IMR-90 (cell line): ENCODE data around the gene DAB1. TPM values are rescaled to one million over a fixed set of nuclear protein-coding genes. Genes with fewer than 3 reads are reported as not detected.

Source experiments
- ATAC-seq: fragments of 200-7000 bp; cut with Tn5 transposase; 2 replicates; pipeline ENCODE4 v1.9.1; 2020; ENCODE audit warnings: low read depth, mild to moderate bottlenecking, moderate library complexity
- BruUV-seq: library from RNA; stranded (reverse); fragments of 400-500 nt; replicated peaks from 2 replicates; lab custom pipeline; 2021; lab: Mats Ljungman, UMichigan
- CTCF ChIA-PET: fragments of 300-600 bp; formaldehyde crosslinking; extraction: SDS; loops from one replicate; lab custom pipeline; 2021; ENCODE audit warnings: antibody characterized with exemption; lab: Yijun Ruan, JAX
- POLR2A ChIA-PET: fragments of 300-600 bp; sonication (Branson Sonifier 250); formaldehyde crosslinking; loops from one replicate; lab custom pipeline; 2022; ENCODE audit warnings: antibody characterized with exemption; ENCODE audit not compliant: unreplicated experiment; lab: Charles Lee
- DNase-seq: peaks from one replicate; pipeline ENCODE4 v3.0.0; 2013
- H2AFZ ChIP-seq: replicated peaks from 2 replicates; pipeline ENCODE3; 2013; ENCODE audit warnings: low read length, mild to moderate bottlenecking; ENCODE audit not compliant: poor library complexity
- H2AK5ac ChIP-seq: 2 replicates; pipeline ENCODE4 v1.6.1; 2013; ENCODE audit warnings: low read depth, low read length, inconsistent platforms
- H2AK9ac ChIP-seq: replicated peaks from 2 replicates; pipeline ENCODE3; 2013; ENCODE audit warnings: mild to moderate bottlenecking, low read depth, low read length, moderate library complexity; ENCODE audit not compliant: poor library complexity
- H2BK120ac ChIP-seq: 2 replicates; pipeline ENCODE4 v1.6.1; 2013; ENCODE audit warnings: low read depth, low read length, inconsistent platforms
- H2BK15ac ChIP-seq: 3 replicates; pipeline ENCODE4 v1.6.1; 2013; ENCODE audit warnings: low read depth, low read length, inconsistent platforms
- H2BK20ac ChIP-seq: 2 replicates; pipeline ENCODE4 v1.6.1; 2013; ENCODE audit warnings: low read depth, mild to moderate bottlenecking, inconsistent platforms, low read length, moderate library complexity
- H2BK5ac ChIP-seq: 2 replicates; pipeline ENCODE4 v1.6.1; 2013; ENCODE audit warnings: mild to moderate bottlenecking, low read depth, low read length, inconsistent platforms; ENCODE audit not compliant: poor library complexity, severe bottlenecking
- H3K14ac ChIP-seq: replicated peaks from 2 replicates; pipeline ENCODE4 v1.6.1; 2013; ENCODE audit warnings: low read depth, low read length, inconsistent platforms
- H3K18ac ChIP-seq: 2 replicates; pipeline ENCODE4 v1.6.1; 2013; ENCODE audit warnings: low read depth, low read length, control low read depth
- H3K23ac ChIP-seq: 2 replicates; pipeline ENCODE4 v1.6.1; 2013; ENCODE audit warnings: low read depth, low read length, inconsistent platforms
- H3K27ac ChIP-seq: 2 replicates; pipeline ENCODE4 v1.5.1; 2013; ENCODE audit warnings: mild to moderate bottlenecking, control low read depth, low read length; ENCODE audit not compliant: insufficient read depth
- H3K27me3 ChIP-seq: 2 replicates; pipeline ENCODE4 v1.6.1; 2013; ENCODE audit warnings: low read length; ENCODE audit not compliant: control insufficient read depth, insufficient read depth
- H3K36me3 ChIP-seq: 2 replicates; pipeline ENCODE4 v1.6.1; 2013; ENCODE audit warnings: low read length, mixed read lengths; ENCODE audit not compliant: control insufficient read depth, insufficient read depth
- H3K4ac ChIP-seq: 2 replicates; pipeline ENCODE4 v1.6.1; 2013; ENCODE audit warnings: low read depth, low read length, inconsistent platforms
- H3K4me1 ChIP-seq: 2 replicates; pipeline ENCODE4 v1.6.1; 2013; ENCODE audit warnings: low read length, mixed read lengths; ENCODE audit not compliant: control insufficient read depth, insufficient read depth
- H3K4me2 ChIP-seq: 2 replicates; pipeline ENCODE4 v1.6.1; 2013; ENCODE audit warnings: low read depth, mild to moderate bottlenecking, control low read depth, low read length, moderate library complexity
- H3K4me3 ChIP-seq: 2 replicates; pipeline ENCODE4 v1.5.1; 2013; ENCODE audit warnings: low read depth, mild to moderate bottlenecking, control low read depth, low read length, moderate library complexity; ENCODE audit not compliant: insufficient read depth
- H3K56ac ChIP-seq: 2 replicates; pipeline ENCODE4 v1.6.1; 2013; ENCODE audit warnings: low read length, inconsistent platforms; ENCODE audit not compliant: insufficient read depth; ENCODE audit errors: extremely low read depth
- H3K79me1 ChIP-seq, 2 experiments: 2 replicates each; pipeline ENCODE4 v1.6.1; 2013; ENCODE audit warnings: low read length in 2 of 2, inconsistent platforms in 1 of 2, low read depth in 1 of 2
- H3K9ac ChIP-seq: 2 replicates; pipeline ENCODE4 v1.6.1; 2013; ENCODE audit warnings: low read depth, low read length, control low read depth
- H3K9me1 ChIP-seq: 2 replicates; pipeline ENCODE4 v1.6.1; 2013; ENCODE audit warnings: low read length, inconsistent platforms; ENCODE audit not compliant: insufficient read depth
- H3K9me3 ChIP-seq: 2 replicates; pipeline ENCODE4 v1.6.1; 2013; ENCODE audit warnings: low read length; ENCODE audit not compliant: control insufficient read depth, insufficient read depth
- H4K20me1 ChIP-seq: 2 replicates; pipeline ENCODE4 v1.6.1; 2013; ENCODE audit warnings: low read length, inconsistent platforms; ENCODE audit not compliant: insufficient read depth
- H4K5ac ChIP-seq: 2 replicates; pipeline ENCODE4 v1.6.1; 2013; ENCODE audit warnings: mild to moderate bottlenecking, low read depth, low read length, control low read depth
- H4K8ac ChIP-seq, 2 experiments: 2 replicates each; pipeline ENCODE4 v1.6.1; 2013; ENCODE audit warnings: low read depth in 2 of 2, low read length in 2 of 2, control low read depth in 1 of 2, inconsistent platforms in 1 of 2
- H4K91ac ChIP-seq: 2 replicates; pipeline ENCODE4 v1.6.1; 2013; ENCODE audit warnings: low read depth, low read length, inconsistent platforms; ENCODE audit not compliant: insufficient read depth
- BHLHE40 ChIP-seq: fragments of 150-350 bp; IDR thresholded peaks from 2 replicates; pipeline ENCODE4 v1.6.1; 2016; ENCODE audit warnings: mild to moderate bottlenecking, low read depth, low read length
- FOS ChIP-seq: fragments of 150-350 bp; IDR thresholded peaks from 2 replicates; pipeline ENCODE4 v1.6.1; 2016; ENCODE audit warnings: low read depth, low read length
- MAZ ChIP-seq: IDR thresholded peaks from 2 replicates; pipeline ENCODE4 v1.6.1; 2012; ENCODE audit warnings: low read depth, mild to moderate bottlenecking, low read length, improper control_type of control experiment, moderate library complexity, borderline replicate concordance
- NFE2L2 ChIP-seq: fragments of 150-350 bp; IDR thresholded peaks from 2 replicates; pipeline ENCODE4 v1.6.1; 2016; ENCODE audit warnings: low read depth, mild to moderate bottlenecking, low read length
- POLR2A ChIP-seq: IDR thresholded peaks from 2 replicates; pipeline ENCODE4 v1.6.1; 2012; ENCODE audit warnings: mild to moderate bottlenecking, low read depth, low read length
- RCOR1 ChIP-seq: IDR thresholded peaks from 2 replicates; pipeline ENCODE4 v1.6.1; 2012; ENCODE audit warnings: mild to moderate bottlenecking, low read length, improper control_type of control experiment; ENCODE audit not compliant: insufficient replicate concordance
- WGBS, 2 experiments: methylation state at CpG; one replicate each; pipeline versions ENCODE4 v1.1.5 to v1.1.7; 2013; ENCODE audit warnings: missing lambda C conversion rate in 2 of 2; ENCODE audit not compliant: insufficient read length in 1 of 2; ENCODE audit errors: extremely low coverage in 2 of 2; 5-methylcytosine and 5-hydroxymethylcytosine counted together
- dilution Hi-C: fragments of 300-500 bp; cut with HindIII; formaldehyde crosslinking; loops from one replicate; pipeline ENCODE4 v1.14.3; 2018; ENCODE audit warnings: low sequenced_read_pairs; ENCODE audit not compliant: unreplicated experiment
- in situ Hi-C: fragments of 300-500 bp; cut with MboI; formaldehyde crosslinking; loops from 3 replicates; pipeline ENCODE4 v1.14.3; 2019; ENCODE audit warnings: low sequenced_read_pairs, inconsistent platforms, mixed read lengths
- intact Hi-C: fragments of 100-400 bp; cut with micrococcal nuclease; formaldehyde crosslinking; loops from 2 replicates; pipeline ENCODE4 v1.10.0; 2022
- polyA plus RNA-seq, 3 experiments: library from polyadenylated mRNA; depleted of rRNA; stranded (reverse); fragments of >200 nt; gene quantifications; 2 replicates each; pipeline ENCODE4 v1.2.3, GENCODE V29; 2012; ENCODE audit warnings: low replicate concordance in 1 of 3
- total RNA-seq: library from RNA; depleted of rRNA; stranded (reverse); fragments of >200 nt; gene quantifications from 2 replicates; pipeline ENCODE4 v1.2.3, GENCODE V29; 2012
- TF ChIP-seq, protein P1 (sequence below): fragments of 150-350 bp; IDR thresholded peaks from 2 replicates; pipeline ENCODE4 v1.6.1; 2017; ENCODE audit warnings: mild to moderate bottlenecking, antibody characterized with exemption, low read length, low read depth

Gene DAB1
- total and polyA plus RNA-seq, 2 of the 4 experiments (the other 2 are of a cell fraction) = 0.18 to 0.41 TPM

DNA sequence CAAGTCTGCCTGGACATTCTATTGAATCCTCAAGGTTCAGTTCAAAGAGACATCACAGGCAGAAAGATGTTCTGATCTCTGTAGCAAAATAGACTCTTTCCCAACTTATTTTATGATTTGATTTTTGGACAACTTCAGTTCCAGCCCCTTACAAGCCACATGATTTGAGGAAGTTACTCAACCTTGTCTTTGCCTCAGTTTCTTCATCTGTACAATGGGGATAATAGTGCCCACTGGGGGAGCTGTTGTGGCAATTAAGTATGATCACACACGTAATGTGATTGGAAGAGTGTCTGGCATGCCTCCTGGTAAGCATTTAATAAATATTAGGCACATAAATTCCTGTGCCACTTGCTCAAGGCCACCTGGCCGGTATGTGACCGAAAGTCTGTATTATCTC is 130.6 kb downstream of the DAB1 start:
- no peaks in the 10 kb centered on the region for H3K27me3 ChIP-seq
- no peak overlapping the region for H3K14ac ChIP-seq
- BruUV-seq = no TSS peak
- H2AK5ac ChIP-seq = no peak overlapping the region
- H2BK20ac ChIP-seq = no peak overlapping the region
- no peaks in the 10 kb centered on the region for H3K9me3 ChIP-seq
- intact Hi-C loops = no loop called here
- H3K9ac ChIP-seq = no peak overlapping the region
- in situ Hi-C loops = no loop called here
- ChIA-PET CTCF (no interaction called here), POLR2A (no interaction called here)
- H2BK5ac ChIP-seq = no peak overlapping the region
- no peaks in the 10 kb centered on the region for H3K79me1 ChIP-seq
- no peaks in the 10 kb centered on the region for H3K4me1 ChIP-seq
- H3K4me2 ChIP-seq = no peak overlapping the region
- H4K91ac ChIP-seq = no peak overlapping the region
- H2BK15ac ChIP-seq = no peak overlapping the region
- H3K4me3 ChIP-seq = no peak overlapping the region
- no peaks in the 10 kb centered on the region for H3K36me3 ChIP-seq
- H3K18ac ChIP-seq = no peak overlapping the region
- H2AFZ ChIP-seq = no peak overlapping the region
- no CpG with 5 or more reads among the region's 3 CpGs for WGBS, 2 experiments
- TF ChIP-seq, protein P1, sequence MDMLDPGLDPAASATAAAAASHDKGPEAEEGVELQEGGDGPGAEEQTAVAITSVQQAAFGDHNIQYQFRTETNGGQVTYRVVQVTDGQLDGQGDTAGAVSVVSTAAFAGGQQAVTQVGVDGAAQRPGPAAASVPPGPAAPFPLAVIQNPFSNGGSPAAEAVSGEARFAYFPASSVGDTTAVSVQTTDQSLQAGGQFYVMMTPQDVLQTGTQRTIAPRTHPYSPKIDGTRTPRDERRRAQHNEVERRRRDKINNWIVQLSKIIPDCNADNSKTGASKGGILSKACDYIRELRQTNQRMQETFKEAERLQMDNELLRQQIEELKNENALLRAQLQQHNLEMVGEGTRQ = no peak
- TF ChIP-seq RCOR1 = no peak
- no peak for TF ChIP-seq BHLHE40
- no peak for TF ChIP-seq NFE2L2
- TF ChIP-seq POLR2A = no peak
- no peak for TF ChIP-seq MAZ
- no peak for TF ChIP-seq FOS
- ATAC-seq (no peak), DNase-seq (no peak)
- H3K4ac ChIP-seq = no peak overlapping the region
- no peak overlapping the region for H3K23ac ChIP-seq
- H3K9me1 ChIP-seq = no peaks in the 10 kb centered on the region
- H4K8ac ChIP-seq = no peak overlapping the region
- H2AK9ac ChIP-seq = no peak overlapping the region
- H2BK120ac ChIP-seq = no peak overlapping the region
- dilution Hi-C loops = no loop called here
- no peak overlapping the region for H3K27ac ChIP-seq
- H3K56ac ChIP-seq = no peak overlapping the region
- H4K5ac ChIP-seq = no peak overlapping the region
- H4K20me1 ChIP-seq = no peaks in the 10 kb centered on the region
